AG04450 (cell line): ENCODE results near the gene MYBPC2. TPM values are rescaled to one million over a fixed set of nuclear protein-coding genes. Genes with fewer than 3 reads are reported as not detected.

Source experiments
- CTCF ChIA-PET: fragments of 300-600, 350-600 bp; formaldehyde crosslinking; extraction: SDS; loops from one replicate; lab custom pipeline; 2022; ENCODE audit warnings: antibody characterized with exemption, inconsistent platforms; lab: Charles Lee
- POLR2A ChIA-PET: fragments of 350-600 bp; formaldehyde crosslinking; extraction: SDS; loops from one replicate; lab custom pipeline; 2021; ENCODE audit warnings: antibody characterized with exemption, inconsistent platforms; lab: Yijun Ruan, JAX
- DNase-seq: peaks from one replicate; pipeline ENCODE4 v3.0.0-alpha.2; 2011; ENCODE audit warnings: low read depth, low spot score
- H3K27ac ChIP-seq: one replicate; pipeline ENCODE4 v1.5.1; 2012; ENCODE audit warnings: low read depth, low read length, control low read depth
- H3K27me3 ChIP-seq: one replicate; pipeline ENCODE4 v1.6.0; 2012; ENCODE audit warnings: low read length; ENCODE audit not compliant: control insufficient read depth, insufficient read depth
- H3K4me3 ChIP-seq: 2 replicates; pipeline ENCODE4 v1.5.1; 2011; ENCODE audit warnings: mild to moderate bottlenecking, low read depth, low read length, control low read depth
- H3K9me3 ChIP-seq: 2 replicates; pipeline ENCODE4 v1.5.1; 2012; ENCODE audit warnings: low read length; ENCODE audit not compliant: control insufficient read depth, insufficient read depth
- CTCF ChIP-seq: IDR thresholded peaks from 2 replicates; pipeline ENCODE4 v1.5.1; 2011; ENCODE audit warnings: low read depth, low read length, control low read depth, inconsistent platforms
- polyA plus RNA-seq: library from polyadenylated mRNA; depleted of rRNA; stranded (reverse); fragments of >200 nt; gene quantifications from 2 replicates; pipeline ENCODE4 v1.2.3, GENCODE V29; 2011

The MYBPC2 gene
- polyA plus RNA-seq, 1 experiment, result not detected

- no peaks in the 10 kb centered on the region for H3K27me3 ChIP-seq
- ChIA-PET CTCF (interaction anchor here (1.1 to 2.6 kb wide), 4 partner anchors 26 to 154 kb away, joined by 3 to 12 read pairs (median 5); no protein-coding TSS in a partner anchor), POLR2A (interaction anchor here (0.5 to 1.2 kb wide), 7 partner anchors 12 to 294 kb away, joined by 3 to 7 read pairs (median 3); partner anchors contain the start of genes EMC10, GARIN5A and NR1H2)
- TF ChIP-seq CTCF, result no peak
- H3K4me3 ChIP-seq, result peak within 1 kb of the TSS; percentile 94
- H3K27ac ChIP-seq, result peak within 1 kb of the TSS; percentile 80
- no peaks in the 10 kb centered on the region; the same call in 1 of the 2 replicates for H3K9me3 ChIP-seq
- peak; percentile 98 for DNase-seq
These were observed 78.6 kb downstream of the MYBPC2 start, which contains the start of gene JOSD2 for GRCh38 chr19:50511069-50511822. Gene JOSD2, minus strand, starts transcription at chr19:50511191. Its CDS starts 760 bp downstream, at chr19:50510431.

GRCh38 chr19:50512112-50512998 is 79.7 kb downstream of the MYBPC2 start:
- Histone ChIP-seq H3K27me3 (no peaks in the 10 kb centered on the region), H3K9me3 (no peaks in the 10 kb centered on the region; the same call in 1 of the 2 replicates), H3K4me3 (no peak overlapping the region), H3K27ac (no peak overlapping the region)
- no peak for TF ChIP-seq CTCF
- CTCF ChIA-PET, result interaction anchor here (1.1 to 2.6 kb wide), 2 partner anchors 25 to 44 kb away, joined by 3 to 12 read pairs; no protein-coding TSS in a partner anchor
- DNase-seq, result no peak
- POLR2A ChIA-PET, result no interaction called here

GRCh38 chr19:50512999-50513745 is 80.5 kb downstream of the MYBPC2 start:
- CTCF ChIA-PET, result interaction anchor here (2.6 kb wide), 1 partner anchor 43 kb away, joined by 12 read pairs; no protein-coding TSS in a partner anchor
- Histone ChIP-seq H3K27me3 (no peaks in the 10 kb centered on the region), H3K27ac (no peak overlapping the region), H3K9me3 (peaks cover 8% of the 10 kb centered on the region; the same call in 1 of the 2 replicates), H3K4me3 (no peak overlapping the region)
- no peak for TF ChIP-seq CTCF
- DNase-seq, result no peak
- POLR2A ChIA-PET, result no interaction called here

- no peaks in the 10 kb centered on the region for H3K27me3 ChIP-seq
- H3K27ac ChIP-seq, result no peak within 1 kb of the TSS
- no peak for DNase-seq
- TF ChIP-seq CTCF, result no peak
- ChIA-PET POLR2A (no interaction called here), CTCF (no interaction called here)
- no peak within 1 kb of the TSS for H3K4me3 ChIP-seq
- H3K9me3 ChIP-seq, result peaks cover 15% of the 10 kb centered on the region; the same call in 1 of the 2 replicates
These were observed 81.2 kb downstream of the MYBPC2 start, which contains the start of gene ASPDH for GRCh38 chr19:50513746-50514345. Gene ASPDH, minus strand, starts transcription at chr19:50513913. Its CDS starts 90 bp downstream, at chr19:50513823.
